Activated T-cell treated with anti-CD3 and anti-CD28 coated beads, Interleukin-2, amount 50 U/mL, for 72 hours (primary cell): ENCODE results near the gene ABCF2. TPM values are rescaled to one million over a fixed set of nuclear protein-coding genes. Genes with fewer than 3 reads are reported as not detected.

Experiments used
- ATAC-seq, 2 donors: fragments of 150-1000 bp; cut with Tn5 transposase; replicated peaks in 1 of 2; 2 replicates each; pipeline ENCODE4 v1.10.0; 2021; ENCODE audit warnings: moderate library complexity in 2 of 2, mild to moderate bottlenecking in 1 of 2
- DNase-seq, 2 donors: peaks; one replicate each; pipeline ENCODE4 v3.0.0; 2021 to 2022; ENCODE audit warnings: mixed read lengths in 1 of 2
- H3K27ac Mint-ChIP-seq: one replicate; pipeline ENCODE4 v1.8.0; 2022; ENCODE audit warnings: mild to moderate bottlenecking, moderate library complexity, mixed read lengths
- H3K27me3 Mint-ChIP-seq: one replicate; pipeline ENCODE4 v1.8.0; 2022; ENCODE audit warnings: low read depth, mixed read lengths
- H3K36me3 Mint-ChIP-seq, 2 donors: one replicate each; pipeline ENCODE4 v1.8.0; 2022; ENCODE audit warnings: mixed read lengths in 2 of 2, mild to moderate bottlenecking in 1 of 2; ENCODE audit not compliant: insufficient read depth in 2 of 2
- H3K4me1 Mint-ChIP-seq: one replicate; pipeline ENCODE4 v1.8.0; 2022; ENCODE audit warnings: low read depth, mixed read lengths
- H3K4me3 Mint-ChIP-seq, 2 donors: one replicate each; pipeline ENCODE4 v1.8.0; 2022; ENCODE audit warnings: mild to moderate bottlenecking in 2 of 2, mixed read lengths in 2 of 2, moderate library complexity in 2 of 2
- H3K9me3 Mint-ChIP-seq, 2 donors: one replicate each; pipeline ENCODE4 v1.8.0; 2022; ENCODE audit warnings: mixed read lengths in 2 of 2
- total RNA-seq, 2 donors: library from RNA; stranded (reverse); gene quantifications; one replicate each; pipeline ENCODE4 v1.2.3, GENCODE V29; 2022

ABCF2 gene
- total RNA-seq, 2 donors from 2014 or later, result 29.7 to 31.9 TPM

- peaks cover 32% of the 10 kb centered on the region for H3K4me1 Mint-ChIP-seq
- peak overlapping the region; percentile 99 for H3K27ac Mint-ChIP-seq
- peak; percentile 83 to 85 for ATAC-seq
- peaks cover 5 to 10% of the 10 kb centered on the region in 2 donors for H3K36me3 Mint-ChIP-seq
- peak; percentile 76 to 86 for DNase-seq
- H3K4me3 Mint-ChIP-seq, result peak overlapping the region; percentile 100
- no peaks in the 10 kb centered on the region for H3K27me3 Mint-ChIP-seq
- H3K9me3 Mint-ChIP-seq, result no peaks in the 10 kb centered on the region
Observed at GRCh38 chr7:151232917-151233701, 6.1 kb upstream of the ABCF2 start.

GRCh38 chr7:151232091-151232916, 5.3 kb upstream of the ABCF2 start, which contains the start of gene CHPF2:
CHPF2 (plus strand) TSS chr7:151232483; CDS start chr7:151234012, 1,529 bp downstream.
- Mint-ChIP-seq H3K4me1 (peaks cover 38% of the 10 kb centered on the region), H3K4me3 (peak within 1 kb of the TSS; percentile 100), H3K9me3 (no peaks in the 10 kb centered on the region), H3K27ac (peak within 1 kb of the TSS; percentile 99), H3K27me3 (no peaks in the 10 kb centered on the region), H3K36me3 (peaks cover 5 to 10% of the 10 kb centered on the region in 2 donors)
- peak; percentile 94 to 96 for ATAC-seq
- DNase-seq, result peak; percentile 94 to 96

- H3K4me3 Mint-ChIP-seq, result peak overlapping the region; percentile 94 to 100
- DNase-seq (no peak), ATAC-seq (no peak)
- peaks cover 50% of the 10 kb centered on the region for H3K4me1 Mint-ChIP-seq
- peaks cover 10 to 11% of the 10 kb centered on the region in 2 donors for H3K36me3 Mint-ChIP-seq
- no peaks in the 10 kb centered on the region for H3K27me3 Mint-ChIP-seq
- no peak overlapping the region for H3K27ac Mint-ChIP-seq
- no peaks in the 10 kb centered on the region for H3K9me3 Mint-ChIP-seq
Observed at GRCh38 chr7:151231080-151231479, 4.1 kb upstream of the ABCF2 start.

- no peaks in the 10 kb centered on the region for H3K27me3 Mint-ChIP-seq
- no peak overlapping the region for H3K27ac Mint-ChIP-seq
- DNase-seq (no peak), ATAC-seq (no peak)
- H3K9me3 Mint-ChIP-seq, result no peaks in the 10 kb centered on the region
- no peak overlapping the region for H3K4me3 Mint-ChIP-seq
- peaks cover 61% of the 10 kb centered on the region for H3K4me1 Mint-ChIP-seq
- H3K36me3 Mint-ChIP-seq, result peaks cover 12 to 18% of the 10 kb centered on the region in 2 donors
Observed at GRCh38 chr7:151229249-151229648, 2.2 kb upstream of the ABCF2 start.

- Mint-ChIP-seq H3K36me3 (peaks cover 13 to 21% of the 10 kb centered on the region in 2 donors), H3K27me3 (no peaks in the 10 kb centered on the region), H3K4me3 (peak overlapping the region; percentile 97 to 99), H3K9me3 (no peaks in the 10 kb centered on the region), H3K27ac (peak overlapping the region; percentile 76), H3K4me1 (peaks cover 51% of the 10 kb centered on the region)
- DNase-seq (no peak), ATAC-seq (no peak)
Observed at GRCh38 chr7:151228024-151228866, 1.2 kb upstream of the ABCF2 start.

GRCh38 chr7:151226560-151226874, 488 bp downstream of the ABCF2 start:
- ATAC-seq (no peak), DNase-seq (no peak)
- peak overlapping the region; percentile 97 for H3K27ac Mint-ChIP-seq
- H3K4me3 Mint-ChIP-seq, result peak overlapping the region; percentile 97 to 99
- H3K27me3 Mint-ChIP-seq, result no peaks in the 10 kb centered on the region
- H3K9me3 Mint-ChIP-seq, result no peaks in the 10 kb centered on the region
- H3K4me1 Mint-ChIP-seq, result peaks cover 41% of the 10 kb centered on the region
- H3K36me3 Mint-ChIP-seq, result peaks cover 12 to 18% of the 10 kb centered on the region in 2 donors

- Mint-ChIP-seq H3K4me1 (peaks cover 36% of the 10 kb centered on the region), H3K27ac (peak overlapping the region; percentile 97), H3K36me3 (peaks cover 13 to 19% of the 10 kb centered on the region in 2 donors), H3K9me3 (no peaks in the 10 kb centered on the region), H3K27me3 (no peaks in the 10 kb centered on the region), H3K4me3 (peak overlapping the region; percentile 97 to 99)
- no peak for DNase-seq
- ATAC-seq, result no peak
Observed at GRCh38 chr7:151225948-151226510, 976 bp downstream of the ABCF2 start.

- DNase-seq (no peak), ATAC-seq (no peak)
- peaks cover 16 to 33% of the 10 kb centered on the region in 2 donors for H3K36me3 Mint-ChIP-seq
Observed at GRCh38 chr7:151223728-151224127, 3.3 kb downstream of the ABCF2 start.

GRCh38 chr7:151218170-151218569, 8.8 kb downstream of the ABCF2 start:
- Mint-ChIP-seq H3K27me3 (no peaks in the 10 kb centered on the region), H3K4me1 (peaks cover 6% of the 10 kb centered on the region), H3K4me3 (no peak overlapping the region), H3K9me3 (no peaks in the 10 kb centered on the region), H3K27ac (peak overlapping the region; percentile 42), H3K36me3 (peaks cover 15 to 39% of the 10 kb centered on the region in 2 donors)
- ATAC-seq, result no peak
- DNase-seq, result no peak

More at GRCh38 chr7:151223728-151224127, 3.3 kb downstream of the ABCF2 start:
- no peaks in the 10 kb centered on the region for H3K27me3 Mint-ChIP-seq
- peaks cover 41% of the 10 kb centered on the region for H3K4me1 Mint-ChIP-seq
- no peak overlapping the region for H3K27ac Mint-ChIP-seq
- H3K9me3 Mint-ChIP-seq, result no peaks in the 10 kb centered on the region
- H3K4me3 Mint-ChIP-seq, result no peak overlapping the region

GRCh38 chr7:151215396-151215795, 11.6 kb downstream of the ABCF2 start:
- ATAC-seq (no peak), DNase-seq (no peak)
- no peak overlapping the region for H3K27ac Mint-ChIP-seq
- H3K36me3 Mint-ChIP-seq, result peaks cover 10 to 31% of the 10 kb centered on the region in 2 donors
- peaks cover 6% of the 10 kb centered on the region for H3K4me1 Mint-ChIP-seq
- H3K4me3 Mint-ChIP-seq, result no peak overlapping the region
- H3K9me3 Mint-ChIP-seq, result no peaks in the 10 kb centered on the region
- H3K27me3 Mint-ChIP-seq, result no peaks in the 10 kb centered on the region

GRCh38 chr7:151213826-151214225, 13.2 kb downstream of the ABCF2 start:
- Mint-ChIP-seq H3K4me3 (no peak overlapping the region), H3K4me1 (peaks cover 2% of the 10 kb centered on the region), H3K27ac (no peak overlapping the region), H3K9me3 (no peaks in the 10 kb centered on the region), H3K36me3 (peaks cover 8 to 24% of the 10 kb centered on the region in 2 donors), H3K27me3 (no peaks in the 10 kb centered on the region)
- DNase-seq (no peak), ATAC-seq (no peak)

- H3K4me1 Mint-ChIP-seq, result peaks cover 8% of the 10 kb centered on the region
- H3K27ac Mint-ChIP-seq, result no peak overlapping the region
- DNase-seq (no peak), ATAC-seq (no peak)
- no peaks in the 10 kb centered on the region for H3K27me3 Mint-ChIP-seq
- H3K4me3 Mint-ChIP-seq, result no peak overlapping the region
- no peaks in the 10 kb centered on the region for H3K9me3 Mint-ChIP-seq
- H3K36me3 Mint-ChIP-seq, result peaks cover 1 to 12% of the 10 kb centered on the region in 2 donors
Observed at GRCh38 chr7:151212626-151213025, 14.4 kb downstream of the ABCF2 start.
